Stimulated activated CD4-positive, alpha-beta T cell treated with anti-CD3 and anti-CD28 coated beads, Interleukin-4, amount 100 ng/mL, for 48 hours (primary cell): ENCODE measurements around the gene TNS1.

Experiments
- DNase-seq, 2 donors: peaks; one replicate each; pipeline ENCODE4 v3.0.0-alpha.2; 2020; ENCODE audit warnings: low read depth in 2 of 2

Gene TNS1

DNA sequence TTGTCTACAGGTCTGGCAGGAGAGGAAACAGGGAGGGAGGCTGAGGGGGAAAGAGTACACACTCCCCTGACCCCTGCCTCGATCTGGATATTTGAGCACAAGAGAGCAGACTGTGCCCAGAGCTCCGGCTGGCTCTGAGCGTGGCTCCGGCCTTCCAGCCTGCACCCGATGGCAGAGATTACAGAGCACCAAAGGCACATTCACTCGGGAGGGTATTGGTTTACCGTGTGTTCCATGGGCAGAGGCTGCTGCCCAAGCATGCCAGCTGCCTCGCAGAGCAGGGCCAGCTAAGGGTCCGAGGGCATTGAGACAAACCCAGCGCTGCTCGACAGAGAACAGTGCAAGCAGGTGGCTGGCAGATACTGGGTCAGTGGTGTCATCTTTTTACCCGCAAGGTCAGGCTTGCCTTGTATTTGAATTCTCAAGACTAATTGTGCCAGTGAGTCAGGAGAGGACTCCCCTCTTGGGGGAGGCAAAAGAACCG lies 132.2 kb downstream of the TNS1 start:
- no peak for DNase-seq

DNA sequence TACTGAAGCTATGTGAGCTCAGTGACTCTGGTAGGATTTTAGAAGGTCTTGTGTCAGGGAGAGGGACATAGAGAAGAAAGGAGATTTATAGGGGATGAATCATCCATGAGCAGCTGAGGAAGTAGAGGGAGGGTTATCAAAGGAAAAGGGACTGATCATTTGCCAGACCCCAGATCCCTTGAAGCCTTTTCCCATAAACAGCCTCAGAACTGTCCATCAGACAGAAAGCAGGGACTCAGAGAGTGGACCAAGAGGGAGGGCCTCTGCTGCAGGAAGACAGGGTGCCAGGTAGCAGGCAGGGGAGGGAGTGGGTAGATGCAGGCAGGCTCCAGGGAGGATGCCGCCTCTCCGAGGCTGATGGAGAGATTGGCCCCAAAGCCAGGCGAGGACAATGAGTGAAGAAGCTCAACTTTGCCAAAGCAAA lies 133.9 kb downstream of the TNS1 start:
- no peak for DNase-seq

DNA sequence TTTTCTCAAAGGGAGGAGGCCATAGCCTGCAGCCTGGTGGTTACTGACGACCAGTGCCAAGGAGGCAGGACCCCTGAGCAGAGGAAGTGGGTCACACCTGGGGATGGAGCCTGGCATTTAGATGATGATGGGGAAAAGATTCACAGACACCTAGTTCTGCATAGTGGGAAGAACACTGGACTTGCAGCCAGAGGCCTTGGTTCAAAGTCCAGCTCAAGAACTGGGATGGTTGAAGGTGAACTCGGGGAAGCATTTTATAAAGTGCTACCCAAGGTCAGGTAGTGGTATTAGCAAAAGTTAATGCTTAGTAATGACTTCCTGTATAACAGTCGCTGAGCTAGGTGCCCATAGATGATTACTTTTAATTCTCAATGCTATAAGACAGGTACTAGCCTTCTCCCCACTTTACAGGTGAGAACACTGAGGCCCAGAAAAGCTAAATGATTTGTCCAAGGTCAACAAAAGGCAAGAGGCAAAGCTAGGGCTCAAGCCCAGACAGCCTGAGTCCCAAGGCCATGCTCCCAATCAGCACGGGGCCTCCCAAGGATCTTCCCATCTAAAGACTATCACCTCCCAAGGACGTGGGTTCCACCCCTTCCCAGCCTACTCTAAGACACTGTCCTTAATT lies 134.4 kb downstream of the TNS1 start:
- no peak for DNase-seq

DNA sequence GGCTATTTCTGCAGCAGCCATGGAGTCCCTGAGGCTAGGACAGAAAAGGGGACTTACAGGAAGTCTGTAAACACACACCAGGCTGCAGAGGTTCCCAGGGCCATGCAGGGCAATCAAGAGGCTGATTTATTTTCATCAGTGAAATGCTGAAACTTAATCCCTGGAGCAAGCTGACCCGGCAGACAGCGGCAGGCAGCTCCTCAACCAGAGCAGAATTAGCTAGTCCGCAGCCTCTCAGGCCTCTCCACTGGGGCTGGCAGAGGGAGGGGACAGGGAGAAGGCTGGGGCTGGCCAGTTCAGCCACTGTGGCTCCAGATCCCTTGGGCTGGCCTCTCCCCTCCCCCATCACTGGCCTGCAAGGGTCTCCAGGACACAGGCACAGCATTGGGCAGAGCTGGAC lies 136.3 kb downstream of the TNS1 start:
- no peak for DNase-seq

DNA sequence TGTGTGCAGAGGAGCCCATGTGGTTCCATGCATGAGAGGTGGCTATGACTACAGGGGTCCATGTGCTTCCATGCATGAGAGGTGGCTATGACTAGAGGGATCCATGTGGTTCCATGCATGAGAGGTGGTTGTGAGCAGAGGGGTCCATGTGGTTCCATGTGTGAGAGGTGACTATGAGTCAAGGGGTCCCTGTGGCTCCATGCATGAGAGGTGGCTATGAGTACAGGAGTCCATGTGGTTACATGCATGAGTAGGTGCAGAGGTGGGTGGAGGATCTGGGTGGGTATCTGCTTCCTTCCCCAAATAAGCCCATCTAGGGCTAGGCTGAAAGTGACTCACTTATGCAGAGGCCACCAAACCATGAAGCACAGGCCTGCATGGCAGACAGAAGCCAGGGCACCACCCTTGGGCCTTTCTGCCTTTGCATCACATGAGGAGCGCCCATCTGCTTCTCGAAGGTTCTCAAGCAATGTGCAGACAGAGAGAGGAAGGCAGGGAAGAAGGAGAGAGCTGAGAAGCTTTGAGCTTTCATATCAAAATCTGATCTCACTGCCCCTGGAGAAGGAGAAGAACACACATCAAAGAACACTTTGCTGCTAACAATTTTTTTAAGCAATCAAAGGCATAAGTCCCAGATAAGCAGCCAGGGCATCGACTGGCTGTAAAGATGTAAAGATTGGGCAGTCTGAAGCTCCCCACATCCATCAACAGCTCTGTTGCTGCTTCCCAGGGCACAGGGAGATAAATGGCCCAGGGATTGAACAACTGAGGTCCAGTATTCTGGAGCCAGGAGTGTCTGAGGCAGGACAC lies 137.6 kb downstream of the TNS1 start:
- DNase-seq = no peak

DNA sequence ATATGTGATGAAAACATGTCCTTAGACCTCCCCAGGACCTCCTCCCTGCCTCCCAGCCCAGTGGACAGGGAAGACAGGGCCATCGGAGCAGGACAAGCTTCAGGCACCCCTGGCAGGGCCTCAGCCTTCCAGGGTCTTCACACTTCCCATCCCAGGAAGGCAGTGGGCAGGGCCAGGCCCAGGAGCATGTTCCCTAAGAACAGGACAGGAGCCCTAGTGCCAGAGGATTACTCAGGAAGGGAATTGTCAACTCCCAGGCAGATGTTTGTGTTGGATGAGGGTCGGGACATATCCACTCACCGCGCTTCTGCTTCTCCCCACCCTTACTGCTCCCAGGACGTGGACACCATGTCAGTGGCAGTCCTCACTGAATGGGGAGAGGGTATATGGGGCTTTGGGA lies 138.9 kb downstream of the TNS1 start:
- DNase-seq = no peak

DNA sequence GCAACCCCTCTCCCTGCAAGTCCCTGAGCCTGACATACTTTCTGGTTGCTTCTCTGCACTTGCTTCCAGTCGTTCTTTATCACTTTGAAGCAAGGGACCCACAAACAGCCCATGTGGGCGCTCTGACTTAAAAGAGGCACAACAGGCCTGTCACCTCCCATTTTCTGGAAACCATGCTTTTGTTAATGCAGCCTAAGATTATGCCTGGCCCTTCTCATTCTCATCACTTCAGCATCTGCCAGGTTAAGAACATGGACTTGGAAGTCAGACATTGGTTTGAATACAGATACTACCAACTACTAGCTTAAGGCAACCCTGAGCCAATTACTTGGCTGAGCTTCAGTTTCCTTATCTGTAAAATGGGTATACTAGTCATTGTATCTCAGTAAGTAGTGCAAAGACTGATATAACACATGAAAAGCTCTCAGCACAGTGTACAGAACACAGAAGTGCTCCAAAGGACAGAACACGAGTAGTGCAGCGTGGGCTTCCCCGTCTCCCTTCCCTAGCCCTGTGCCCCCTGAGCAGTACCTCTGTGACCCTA lies 141.4 kb downstream of the TNS1 start:
- no peak for DNase-seq

DNA sequence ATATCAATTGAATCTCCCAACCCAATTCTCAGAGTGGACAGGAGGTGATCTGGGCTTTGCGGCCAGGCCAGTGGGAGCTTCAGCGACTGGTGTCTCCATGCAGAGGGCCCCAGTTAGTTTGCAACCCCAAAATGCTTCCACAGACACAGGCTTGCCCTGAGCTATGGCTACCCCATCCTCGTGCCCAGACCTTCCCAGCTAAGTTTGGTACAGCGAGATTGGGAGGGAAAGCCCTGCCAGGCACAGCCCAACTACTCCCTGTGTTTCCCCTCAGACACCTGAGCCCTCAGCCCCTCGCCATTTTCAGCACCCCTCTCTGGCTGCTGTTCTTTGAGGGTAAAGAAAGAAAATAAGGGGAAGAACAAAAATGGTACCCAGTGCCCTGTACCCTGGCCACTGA lies 142.9 kb downstream of the TNS1 start:
- DNase-seq = no peak

DNA sequence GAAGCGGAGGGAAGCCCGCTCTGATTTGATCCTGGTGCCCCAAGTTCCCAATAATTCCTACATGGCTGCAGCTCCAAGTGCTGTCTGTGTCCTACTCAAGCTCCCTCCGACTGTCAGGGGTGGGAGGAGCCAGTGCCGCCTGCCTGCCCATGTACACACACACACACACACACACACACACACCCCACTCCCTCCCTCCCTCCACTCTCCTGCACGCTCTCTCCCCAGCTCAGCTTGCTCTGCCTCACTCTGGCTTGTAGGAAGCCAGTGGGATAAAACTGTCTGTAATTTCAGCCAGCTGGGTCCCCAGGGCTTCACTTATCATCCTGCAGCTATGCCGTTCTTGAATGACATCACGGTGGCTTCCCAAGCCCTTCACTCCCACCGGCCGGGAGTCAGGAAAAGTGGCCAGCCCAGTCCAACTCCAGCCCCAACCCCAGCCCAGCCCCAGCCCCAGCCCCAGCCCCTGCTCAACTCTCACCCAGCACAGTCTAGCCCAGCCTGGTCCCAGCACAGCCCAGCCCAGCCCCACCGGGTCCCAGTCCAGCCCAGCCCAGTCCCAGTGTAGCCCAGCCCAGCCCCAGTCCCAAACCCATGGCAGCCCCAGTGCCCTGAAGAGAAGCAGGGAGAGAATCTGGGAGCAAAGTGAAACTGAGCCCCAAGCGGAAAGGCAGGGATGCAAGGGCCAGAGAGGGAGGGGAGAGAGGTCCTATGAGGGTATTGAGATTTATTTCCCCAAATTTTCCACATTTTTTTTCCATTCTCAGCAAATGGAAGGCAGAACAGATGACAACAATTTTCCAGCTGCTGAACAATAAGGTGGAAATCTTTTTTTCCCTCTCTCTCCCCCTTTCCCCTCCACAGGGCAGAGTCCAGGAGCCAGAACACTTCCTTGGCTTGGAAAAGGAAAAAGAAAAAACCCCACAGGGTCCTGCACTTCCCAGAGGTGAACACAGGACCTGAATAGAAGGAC lies 144.0 kb downstream of the TNS1 start:
- no peak for DNase-seq

DNA sequence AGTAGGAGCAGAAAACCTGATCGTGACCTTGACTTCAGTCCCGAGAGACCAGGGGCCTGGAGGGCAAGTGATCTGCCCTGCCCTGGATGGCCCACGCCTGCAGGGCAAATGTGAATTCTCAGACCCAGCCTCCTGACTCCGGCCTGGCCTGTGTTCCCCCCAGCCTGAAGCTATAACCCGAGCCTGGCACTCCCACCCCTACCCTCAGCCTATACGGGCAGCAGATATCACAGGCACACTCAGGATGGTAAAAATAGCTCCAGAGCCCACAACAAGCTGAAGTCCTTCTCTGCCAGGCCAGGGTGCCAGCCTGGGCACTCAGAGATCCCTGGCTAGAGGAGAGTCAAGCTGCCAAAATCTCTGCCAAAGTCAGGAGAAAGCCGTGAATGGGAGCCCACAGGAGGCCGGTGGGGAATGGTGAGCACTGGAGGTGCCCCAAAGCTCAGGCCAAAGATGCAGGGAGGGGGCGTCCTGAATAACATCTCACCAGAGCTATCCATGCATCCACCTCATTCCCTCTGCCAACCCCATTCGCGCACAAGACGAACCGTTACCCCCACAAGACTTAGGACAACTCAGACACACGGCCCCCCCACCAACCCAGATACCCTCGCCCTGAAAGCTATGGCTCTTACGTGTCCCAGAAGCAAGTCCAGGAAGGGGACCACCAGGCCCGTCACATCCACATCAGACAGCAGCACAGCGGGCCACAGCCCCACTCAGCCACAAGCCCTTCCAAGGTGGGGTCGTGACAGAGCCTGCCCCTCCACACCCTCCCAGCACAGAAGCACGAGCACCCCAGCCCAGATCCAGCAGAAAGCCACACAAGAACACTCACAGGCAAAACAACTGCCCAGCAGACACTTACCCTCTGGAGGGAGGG lies 144.9 kb downstream of the TNS1 start:
- no peak for DNase-seq

DNA sequence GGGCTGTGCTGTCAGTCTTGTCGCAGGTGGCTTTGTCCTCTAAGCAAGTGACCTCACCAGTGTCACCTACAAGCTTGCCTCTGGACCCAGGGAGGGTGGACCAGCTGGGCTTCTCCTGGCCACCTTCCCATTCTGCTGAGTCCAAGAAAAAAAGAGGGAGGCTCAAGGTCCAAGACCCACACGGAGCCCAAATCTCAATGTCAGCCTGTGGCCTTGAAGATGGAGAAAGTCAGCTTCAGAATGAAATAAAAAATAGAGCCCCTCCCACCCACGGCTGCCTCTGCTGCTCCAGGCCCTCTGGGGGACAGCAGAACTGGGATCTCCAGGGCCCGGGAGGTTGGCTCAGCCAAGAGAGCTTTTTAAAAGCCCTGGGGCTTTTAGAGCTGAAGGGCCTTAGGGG lies 145.9 kb downstream of the TNS1 start:
- DNase-seq = no peak

DNA sequence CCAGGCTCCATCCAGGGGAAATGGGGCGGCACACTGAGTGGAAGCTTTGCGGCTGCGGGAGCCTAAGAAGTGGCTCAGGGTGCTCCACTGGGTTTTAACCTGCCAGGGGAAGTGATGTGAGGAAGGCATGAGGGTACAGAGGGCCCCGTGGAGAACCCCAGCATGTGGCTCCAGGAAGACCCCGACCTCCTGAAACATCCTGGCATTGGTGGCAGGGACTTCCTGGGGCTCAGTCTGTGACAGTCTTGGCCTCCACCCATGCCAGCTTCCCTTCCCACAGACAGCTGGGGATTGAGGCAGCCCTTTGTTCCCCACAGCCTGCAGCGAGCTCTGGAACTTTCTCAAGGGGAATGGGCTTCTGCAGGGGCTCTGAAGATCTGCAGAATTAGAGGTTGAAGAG lies 146.6 kb downstream of the TNS1 start:
- no peak for DNase-seq

DNA sequence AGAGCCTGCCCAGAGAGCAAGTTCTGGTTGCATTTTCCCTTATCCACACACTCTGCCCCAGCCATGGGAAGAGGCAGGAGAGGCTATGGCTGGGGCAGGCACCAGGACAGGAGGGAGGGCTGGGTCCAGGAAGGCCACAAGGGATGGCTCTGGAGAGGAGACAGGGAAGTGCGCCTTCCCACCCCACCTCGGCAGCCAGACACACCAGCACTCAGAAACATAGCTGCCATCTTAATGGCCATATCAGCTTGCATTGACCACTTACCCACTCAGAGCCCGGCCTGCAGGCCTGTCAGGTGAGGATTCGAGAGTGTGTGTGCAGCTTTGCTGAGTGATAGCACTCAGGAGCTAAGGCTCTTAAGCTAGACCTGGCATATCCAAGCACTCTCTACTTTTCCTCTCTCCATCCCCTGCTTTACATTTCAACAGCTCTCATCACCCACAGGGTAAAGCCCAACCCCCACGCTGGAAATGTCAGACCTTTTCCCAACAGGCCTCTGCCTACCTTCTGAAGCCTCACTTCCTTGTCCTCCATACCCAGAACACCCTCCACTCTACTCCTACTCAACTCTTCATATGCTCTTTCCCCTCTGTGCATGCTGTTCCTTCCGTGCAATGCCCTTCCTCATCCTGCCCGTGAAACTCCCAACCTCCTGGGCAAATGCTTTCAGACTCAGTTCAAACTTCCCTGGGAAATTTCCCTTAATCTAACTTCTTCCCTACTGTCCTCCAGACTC lies 147.9 kb downstream of the TNS1 start:
- no peak for DNase-seq

DNA sequence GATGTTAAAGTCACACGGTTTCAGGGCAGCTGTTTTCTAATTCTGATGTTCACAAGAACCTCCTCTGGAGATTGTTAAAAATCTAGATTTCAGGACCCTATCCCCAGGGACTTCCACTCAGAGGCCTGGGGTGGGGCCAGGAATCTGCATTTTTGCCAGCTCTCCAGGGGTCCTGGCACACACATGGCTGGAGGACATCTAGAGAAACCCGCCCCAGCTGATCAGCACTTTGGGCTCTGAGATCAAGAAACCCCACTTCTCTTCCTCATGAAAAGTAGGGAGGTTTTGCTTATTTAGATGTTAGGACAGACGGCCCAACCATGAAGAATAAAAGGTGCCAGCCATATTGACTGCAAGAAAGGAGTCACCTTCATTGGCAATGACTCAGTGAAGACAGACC lies 148.8 kb downstream of the TNS1 start:
- no peak for DNase-seq

DNA sequence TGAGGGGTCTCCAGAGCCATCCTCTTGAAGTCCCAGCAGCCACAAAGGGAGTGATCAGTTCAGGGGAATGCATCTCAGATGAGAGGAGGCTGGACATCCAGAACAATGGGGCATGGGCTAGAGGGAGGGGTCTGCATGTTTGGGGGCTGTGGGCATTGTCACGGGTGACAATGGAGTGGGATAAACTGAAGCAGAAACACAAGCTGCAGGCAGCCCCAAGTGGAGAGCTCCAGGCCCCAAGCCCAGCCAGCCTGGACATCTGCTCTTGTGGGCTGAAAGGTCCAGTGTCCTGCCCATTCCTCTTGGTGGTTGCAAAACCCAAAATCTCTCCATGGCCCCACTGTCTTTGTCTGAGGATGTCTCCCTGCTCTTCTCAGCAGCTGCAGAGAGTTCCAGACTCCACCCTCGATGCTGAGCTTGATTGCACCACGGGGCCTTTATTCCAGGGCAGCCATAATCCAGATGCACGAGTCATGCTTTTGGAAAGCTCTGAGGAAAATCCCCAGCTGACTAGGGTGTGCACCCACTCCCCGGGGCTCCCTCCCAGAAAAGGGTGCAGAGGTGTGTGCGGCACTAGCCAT lies 149.4 kb downstream of the TNS1 start:
- DNase-seq = no peak

DNA sequence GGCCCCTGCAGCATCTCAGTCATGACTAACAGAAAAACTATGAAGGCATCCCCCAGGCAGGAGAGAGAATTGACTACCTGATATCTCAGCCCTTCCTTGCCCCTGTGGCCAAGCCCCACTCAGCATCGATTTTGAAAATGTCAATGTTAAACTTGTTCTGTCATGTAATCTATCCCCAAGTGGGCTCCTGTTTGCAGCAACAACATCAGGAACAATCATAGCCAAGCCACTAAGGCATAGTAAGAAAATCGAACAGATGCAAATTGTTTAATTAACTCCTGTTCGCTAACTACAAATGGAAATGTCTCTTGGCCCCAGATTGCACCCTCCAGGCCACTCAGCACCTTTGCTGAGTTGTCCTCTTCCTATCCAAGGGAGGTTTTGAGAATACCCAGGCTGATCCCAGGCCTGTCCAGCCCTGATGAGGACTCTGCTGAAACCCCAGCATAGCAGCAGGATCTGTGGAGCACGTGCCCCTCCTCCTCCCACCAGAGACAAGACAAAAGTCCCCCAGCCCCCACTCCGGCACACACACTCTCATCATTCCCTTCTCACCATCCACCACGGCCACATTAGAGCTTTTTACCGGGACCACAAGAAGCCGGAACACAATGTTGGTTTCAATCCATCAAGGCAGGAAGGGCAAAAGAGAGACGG lies 150.1 kb downstream of the TNS1 start:
- no peak for DNase-seq

DNA sequence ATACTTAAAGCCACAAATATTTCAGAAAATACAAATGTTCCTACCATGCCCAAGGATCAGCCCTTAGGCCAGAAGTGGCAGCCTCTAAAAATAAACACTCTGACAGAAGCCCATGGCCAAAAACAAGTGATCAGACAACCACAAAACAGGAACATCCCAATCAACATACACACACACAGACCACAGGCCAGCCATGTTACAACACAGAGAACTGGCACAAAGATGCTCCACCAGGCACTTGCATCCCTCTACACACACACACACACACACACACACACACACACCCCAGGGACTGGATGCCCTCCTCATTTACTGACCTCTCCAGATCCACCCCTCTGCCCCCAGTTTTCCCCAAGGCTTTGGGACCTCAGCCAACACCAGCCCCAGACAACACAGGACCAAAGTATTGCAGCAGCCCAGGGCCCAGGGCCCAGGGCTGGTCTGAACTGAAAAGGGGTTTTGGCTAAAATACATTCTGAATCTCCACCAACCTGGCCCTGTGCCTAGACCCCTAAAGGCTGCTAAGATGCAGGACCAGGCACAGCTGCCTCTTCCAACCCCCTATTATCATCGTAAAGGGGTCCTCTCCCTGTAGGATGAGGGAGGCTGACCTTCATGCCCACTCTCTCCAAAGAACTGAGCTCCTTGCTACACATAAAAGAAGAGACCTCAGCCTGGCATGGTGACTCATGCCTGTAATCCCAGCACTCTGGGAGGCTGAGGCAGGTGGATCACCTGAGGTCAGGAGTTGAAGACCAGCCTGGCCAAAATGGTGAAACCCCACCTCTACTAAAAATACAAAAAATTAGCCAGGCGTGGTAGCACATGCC lies 151.4 kb downstream of the TNS1 start:
- no peak for DNase-seq
